Vagina (tissue), 2 donors: ENCODE data around the gene SSMEM1. TPM values are rescaled to one million over a fixed set of nuclear protein-coding genes. Genes with fewer than 3 reads are reported as not detected.

ENCODE experiments used
- DNase-seq, 2 donors: peaks; one replicate each; pipeline ENCODE4 v3.0.0-alpha.2; 2017; ENCODE audit errors: extremely low spot score in 2 of 2
- H3K27ac ChIP-seq: fragments of 200-600 bp; sonication (generic); one replicate; pipeline ENCODE4 v1.5.1; 2019
- H3K27me3 ChIP-seq: fragments of 200-600 bp; sonication (generic); one replicate; pipeline ENCODE4 v1.5.1; 2019
- H3K36me3 ChIP-seq, 2 donors: fragments of 200-600 bp; sonication (generic); one replicate each; pipeline ENCODE4 v1.5.1; 2017 to 2019
- H3K4me1 ChIP-seq: fragments of 200-600 bp; sonication (generic); one replicate; pipeline ENCODE4 v1.5.1; 2019
- H3K4me3 ChIP-seq, 2 donors: fragments of 200-600 bp; sonication (generic); 1 replicate in 1 of 2; 2 replicates in 1 of 2; pipeline ENCODE4 v1.5.1; 2016 to 2019
- H3K9me3 ChIP-seq: fragments of 200-600 bp; sonication (generic); one replicate; pipeline ENCODE4 v1.5.1; 2019
- POLR2A ChIP-seq, 2 donors: fragments of 450-650 bp; IDR thresholded peaks; one replicate each; pipeline ENCODE4 v1.6.1; 2017; ENCODE audit warnings: antibody characterized with exemption in 2 of 2, mild to moderate bottlenecking in 2 of 2, moderate library complexity in 2 of 2
- POLR2AphosphoS5 ChIP-seq, 2 donors: sonication (generic); formaldehyde crosslinking; IDR thresholded peaks; one replicate each; pipeline ENCODE4 v1.9.0; 2017; ENCODE audit warnings: antibody characterized with exemption in 2 of 2, mild to moderate bottlenecking in 2 of 2, low read depth in 1 of 2; ENCODE audit not compliant: insufficient read depth in 1 of 2
- intact Hi-C: fragments of 100-400 bp; cut with DNase I; formaldehyde crosslinking; loops from one replicate; pipeline ENCODE4 v1.15.1; 2023
- total RNA-seq: library from RNA; depleted of rRNA; stranded (reverse); fragments of >200 nt; gene quantifications from one replicate; pipeline ENCODE4 v1.2.3, GENCODE V29; 2016
- TF ChIP-seq, protein P1 (sequence below), 3 experiments: fragments of 450-650 bp in 2 of 3; fragments of 200-600 bp in 1 of 3; sonication (generic) in 1 of 3; IDR thresholded peaks; one replicate each; pipeline ENCODE4 v1.5.1; 2017 to 2019; ENCODE audit warnings: antibody characterized with exemption in 3 of 3, mild to moderate bottlenecking in 2 of 3, moderate library complexity in 2 of 3

The SSMEM1 gene
- total RNA-seq, 1 donor from 2014 or later = not detected

DNA sequence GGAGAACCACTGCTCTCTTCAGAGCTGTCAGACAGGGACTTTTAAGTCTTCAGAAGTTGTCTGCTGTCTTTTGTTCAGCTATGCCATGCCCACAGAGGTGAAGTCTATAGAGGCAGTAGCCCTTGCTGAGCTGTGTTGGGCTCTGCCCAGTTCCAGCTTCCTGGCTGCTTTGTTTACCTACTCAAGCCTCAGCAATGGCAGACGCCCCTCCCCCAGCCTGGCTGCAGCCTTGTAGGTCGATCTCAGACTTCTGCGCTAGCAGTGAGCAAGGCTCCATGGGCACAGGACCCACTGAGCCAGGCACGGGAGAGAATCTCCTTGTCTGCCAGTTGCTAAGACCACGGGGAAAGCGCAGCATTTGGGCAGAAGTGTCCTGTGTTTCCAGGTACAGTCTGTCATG is 46.9 kb downstream of the SSMEM1 start:
- Histone ChIP-seq H3K4me1 (no peaks in the 10 kb centered on the region), H3K36me3 (no peaks in the 10 kb centered on the region), H3K27ac (no peak overlapping the region), H3K9me3 (peaks cover 8% of the 10 kb centered on the region), H3K4me3 (no peak overlapping the region), H3K27me3 (no peaks in the 10 kb centered on the region)
- TF ChIP-seq POLR2A (IDR thresholded peaks at IDR 0.05) (no peak), POLR2AphosphoS5 (IDR thresholded peaks at IDR 0.05; ENCODE audit: insufficient read depth in 1 of 2, low read depth in 1 of 2) (no peak)
- TF ChIP-seq, protein P1, sequence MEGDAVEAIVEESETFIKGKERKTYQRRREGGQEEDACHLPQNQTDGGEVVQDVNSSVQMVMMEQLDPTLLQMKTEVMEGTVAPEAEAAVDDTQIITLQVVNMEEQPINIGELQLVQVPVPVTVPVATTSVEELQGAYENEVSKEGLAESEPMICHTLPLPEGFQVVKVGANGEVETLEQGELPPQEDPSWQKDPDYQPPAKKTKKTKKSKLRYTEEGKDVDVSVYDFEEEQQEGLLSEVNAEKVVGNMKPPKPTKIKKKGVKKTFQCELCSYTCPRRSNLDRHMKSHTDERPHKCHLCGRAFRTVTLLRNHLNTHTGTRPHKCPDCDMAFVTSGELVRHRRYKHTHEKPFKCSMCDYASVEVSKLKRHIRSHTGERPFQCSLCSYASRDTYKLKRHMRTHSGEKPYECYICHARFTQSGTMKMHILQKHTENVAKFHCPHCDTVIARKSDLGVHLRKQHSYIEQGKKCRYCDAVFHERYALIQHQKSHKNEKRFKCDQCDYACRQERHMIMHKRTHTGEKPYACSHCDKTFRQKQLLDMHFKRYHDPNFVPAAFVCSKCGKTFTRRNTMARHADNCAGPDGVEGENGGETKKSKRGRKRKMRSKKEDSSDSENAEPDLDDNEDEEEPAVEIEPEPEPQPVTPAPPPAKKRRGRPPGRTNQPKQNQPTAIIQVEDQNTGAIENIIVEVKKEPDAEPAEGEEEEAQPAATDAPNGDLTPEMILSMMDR (IDR thresholded peaks at IDR 0.05) = no peak
- intact Hi-C loops = no loop called here
- no peak for DNase-seq

DNA sequence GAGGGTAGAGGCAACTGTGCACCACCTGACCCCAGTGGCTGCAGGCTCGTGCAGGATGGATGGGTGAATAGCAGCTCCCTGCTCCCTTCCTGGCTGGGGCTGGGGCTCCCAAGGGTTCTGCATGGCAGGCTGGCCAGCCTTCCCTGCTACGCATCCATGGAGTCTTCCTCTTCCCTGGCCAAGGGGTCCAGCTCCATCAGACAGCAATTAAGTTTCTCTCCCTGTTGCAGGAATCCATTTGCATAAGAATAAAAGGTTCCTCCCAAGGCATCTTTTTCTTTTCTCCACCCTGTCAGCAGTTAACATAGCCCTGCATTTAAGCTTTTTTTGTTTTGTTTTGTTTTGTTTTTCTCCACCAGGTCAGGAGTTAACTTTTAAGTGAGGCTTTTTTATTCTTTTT is 49.0 kb downstream of the SSMEM1 start:
- DNase-seq = no peak

DNA sequence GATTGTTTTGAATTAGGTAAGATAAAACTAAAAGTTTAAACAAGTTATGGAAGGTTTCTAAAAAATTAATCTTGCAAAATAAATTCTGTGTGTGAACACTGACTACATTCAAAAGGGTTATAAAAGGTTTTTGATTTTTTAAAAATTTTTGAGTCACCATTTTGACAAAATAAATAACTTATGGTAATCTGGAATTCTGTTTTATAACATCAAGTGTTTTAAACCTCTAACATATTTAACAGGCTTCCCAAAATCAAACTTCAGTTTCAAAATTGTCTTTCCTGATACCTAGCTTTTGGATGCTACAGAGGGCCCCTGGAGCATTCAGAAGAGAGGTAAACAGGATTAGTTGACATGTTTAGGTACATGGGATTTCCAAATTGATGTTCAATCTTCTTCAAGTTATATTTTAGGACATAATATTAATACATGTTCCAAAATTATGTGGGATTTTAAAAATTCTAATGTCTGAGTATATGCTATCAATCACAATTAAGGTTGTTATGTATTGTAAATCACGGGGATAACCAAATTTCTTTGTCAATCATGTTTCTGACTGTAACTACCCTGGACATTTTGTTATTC is 50.9 kb downstream of the SSMEM1 start:
- H3K4me3 ChIP-seq = no peak overlapping the region
- H3K9me3 ChIP-seq = peaks cover 8% of the 10 kb centered on the region
- intact Hi-C loops = no loop called here
- DNase-seq = no peak
- no peaks in the 10 kb centered on the region for H3K4me1 ChIP-seq
- no peaks in the 10 kb centered on the region for H3K27me3 ChIP-seq
- no peaks in the 10 kb centered on the region for H3K36me3 ChIP-seq
- no peak overlapping the region for H3K27ac ChIP-seq
- no peak for TF ChIP-seq POLR2A (IDR thresholded peaks at IDR 0.05)
- no peak for TF ChIP-seq POLR2AphosphoS5 (IDR thresholded peaks at IDR 0.05; ENCODE audit: insufficient read depth in 1 of 2, low read depth in 1 of 2)
- TF ChIP-seq, protein P1 (IDR thresholded peaks at IDR 0.05) = no peak

More for the DNA sequence above, 49.0 kb downstream of the SSMEM1 start:
- peaks cover 8% of the 10 kb centered on the region for H3K9me3 ChIP-seq
- H3K4me1 ChIP-seq = no peaks in the 10 kb centered on the region
- H3K27me3 ChIP-seq = no peaks in the 10 kb centered on the region
- intact Hi-C loops = no loop called here
- H3K27ac ChIP-seq = no peak overlapping the region
- H3K4me3 ChIP-seq = no peak overlapping the region
- TF ChIP-seq, protein P1 (IDR thresholded peaks at IDR 0.05) = no peak
- TF ChIP-seq POLR2AphosphoS5 (IDR thresholded peaks at IDR 0.05; ENCODE audit: insufficient read depth in 1 of 2, low read depth in 1 of 2) (no peak), POLR2A (IDR thresholded peaks at IDR 0.05) (no peak)
- no peaks in the 10 kb centered on the region for H3K36me3 ChIP-seq

DNA sequence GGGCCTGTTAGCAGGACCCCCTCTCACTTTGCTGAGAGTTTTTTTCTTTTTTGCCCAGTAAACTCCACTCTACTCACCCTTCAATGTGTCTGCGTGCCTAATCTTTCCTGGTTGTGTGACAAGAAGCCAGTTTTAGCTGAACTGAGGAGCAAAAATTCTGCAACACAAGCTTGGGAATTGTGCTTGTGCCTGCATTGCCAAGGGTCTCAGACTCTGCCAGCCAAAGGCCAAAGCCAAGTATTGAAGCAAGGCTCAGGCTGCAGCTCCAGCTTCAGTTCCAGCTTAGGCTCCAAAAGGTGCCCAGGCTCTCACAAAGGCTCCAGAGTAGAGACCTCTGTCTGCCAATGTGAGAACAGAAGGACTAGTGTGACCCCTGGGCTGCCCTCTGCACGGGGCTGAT is 54.8 kb downstream of the SSMEM1 start:
- Histone ChIP-seq H3K4me3 (no peak overlapping the region), H3K27me3 (no peaks in the 10 kb centered on the region), H3K27ac (no peak overlapping the region), H3K36me3 (no peaks in the 10 kb centered on the region), H3K9me3 (peaks cover 5% of the 10 kb centered on the region), H3K4me1 (no peaks in the 10 kb centered on the region)
- no peak for DNase-seq
- no peak for TF ChIP-seq POLR2A (IDR thresholded peaks at IDR 0.05)
- TF ChIP-seq, protein P1 (IDR thresholded peaks at IDR 0.05) = no peak
- no peak for TF ChIP-seq POLR2AphosphoS5 (IDR thresholded peaks at IDR 0.05; ENCODE audit: insufficient read depth in 1 of 2, low read depth in 1 of 2)
- intact Hi-C loops = no loop called here

DNA sequence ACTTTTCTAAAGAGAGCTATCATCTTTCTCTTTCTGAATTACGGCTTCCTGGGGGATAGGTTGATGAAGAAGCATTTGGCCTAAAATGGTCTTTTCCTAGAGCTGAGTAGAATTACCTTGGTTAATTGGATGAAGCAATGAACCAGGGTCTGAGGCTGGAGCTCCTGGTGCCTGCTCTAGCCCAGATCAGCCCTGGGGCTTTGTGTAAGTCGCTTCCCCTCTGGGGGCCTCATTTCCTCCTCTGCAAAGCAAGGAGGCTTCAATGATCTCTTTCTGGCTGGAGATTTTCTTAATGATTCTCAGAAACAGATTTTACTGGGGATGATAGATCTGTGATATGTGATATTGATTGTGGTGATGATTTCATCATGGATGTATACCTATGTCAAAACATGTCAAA is 55.5 kb downstream of the SSMEM1 start:
- TF ChIP-seq POLR2AphosphoS5 (IDR thresholded peaks at IDR 0.05; ENCODE audit: insufficient read depth in 1 of 2, low read depth in 1 of 2) (no peak), POLR2A (IDR thresholded peaks at IDR 0.05) (no peak)
- TF ChIP-seq, protein P1 (IDR thresholded peaks at IDR 0.05) = no peak
- no peaks in the 10 kb centered on the region for H3K4me1 ChIP-seq
- no peak overlapping the region for H3K27ac ChIP-seq
- H3K27me3 ChIP-seq = no peaks in the 10 kb centered on the region
- H3K9me3 ChIP-seq = peaks cover under 1% of the 10 kb centered on the region
- no peak for DNase-seq
- H3K4me3 ChIP-seq = no peak overlapping the region
- intact Hi-C loops = no loop called here
- H3K36me3 ChIP-seq = no peaks in the 10 kb centered on the region
